HEK293T (cell line): ENCODE measurements around the gene ADCY2.

Experiments
- ARNT ChIP-seq: fragments of 450-650 bp; IDR thresholded peaks from 2 replicates; pipeline ENCODE4 v1.6.1; 2017; ENCODE audit warnings: mild to moderate bottlenecking
- BHLHE40 ChIP-seq: fragments of 450-650 bp; IDR thresholded peaks from 2 replicates; pipeline ENCODE4 v1.6.1; 2016; ENCODE audit warnings: mild to moderate bottlenecking, moderate library complexity, borderline replicate concordance
- CTBP1 ChIP-seq: fragments of 450-650 bp; IDR thresholded peaks from 2 replicates; pipeline ENCODE4 v1.6.1; 2016; ENCODE audit warnings: borderline replicate concordance
- ELF4 ChIP-seq: fragments of 450-650 bp; IDR thresholded peaks from 2 replicates; pipeline ENCODE4 v1.6.1; 2017; ENCODE audit warnings: antibody characterized with exemption
- FOXA1 ChIP-seq: fragments of 450-650 bp; IDR thresholded peaks from 2 replicates; pipeline ENCODE4 v1.6.1; 2016; ENCODE audit warnings: mild to moderate bottlenecking
- FOXM1 ChIP-seq: fragments of 450-650 bp; IDR thresholded peaks from 2 replicates; pipeline ENCODE4 v1.6.1; 2017; ENCODE audit warnings: mild to moderate bottlenecking, borderline replicate concordance
- HDGF ChIP-seq: fragments of 450-650 bp; IDR thresholded peaks from 2 replicates; pipeline ENCODE4 v1.6.1; 2017; ENCODE audit warnings: antibody characterized with exemption, borderline replicate concordance
- L3MBTL2 ChIP-seq: fragments of 450-650 bp; conservative IDR thresholded peaks from 2 replicates; pipeline ENCODE4 v1.6.1; 2016; ENCODE audit warnings: mild to moderate bottlenecking
- PKNOX1 ChIP-seq: fragments of 450-650 bp; IDR thresholded peaks from 2 replicates; pipeline ENCODE4 v1.6.1; 2016
- SP1 ChIP-seq: fragments of 450-650 bp; IDR thresholded peaks from 2 replicates; pipeline ENCODE4 v1.6.1; 2017
- SUZ12 ChIP-seq: fragments of 450-650 bp; IDR thresholded peaks from 2 replicates; pipeline ENCODE4 v1.6.1; 2016; ENCODE audit warnings: mild to moderate bottlenecking
- ZNF384 ChIP-seq: fragments of 450-650 bp; IDR thresholded peaks from 2 replicates; pipeline ENCODE4 v1.6.1; 2016

- no peak for TF ChIP-seq HDGF
- TF ChIP-seq ZNF384 = no peak
- no peak for TF ChIP-seq ARNT
- no peak for TF ChIP-seq SP1
- TF ChIP-seq L3MBTL2 = no peak
- TF ChIP-seq PKNOX1 = no peak
- no peak for TF ChIP-seq CTBP1
- TF ChIP-seq FOXM1 = no peak
- no peak for TF ChIP-seq ELF4
- no peak for TF ChIP-seq FOXA1
- TF ChIP-seq BHLHE40 = no peak
- no peak for TF ChIP-seq SUZ12
Observed at GRCh38 chr5:7837403-7837802, 441.5 kb downstream of the ADCY2 start.
